HG02970 (cell line): ENCODE measurements around the gene ENDOG.
"Not testable (repeated sequence)": the region's sequence is repeated elsewhere in the genome, so short reads cannot be mapped to it uniquely, and the experiment has no call there.

Experiments used
- ATAC-seq: cut with Tn5 transposase; IDR thresholded peaks from one replicate; pipeline ENCODE4 v1.9.1; 2021; ENCODE audit warnings: mild to moderate bottlenecking, moderate library complexity, moderate number of reproducible peaks; ENCODE audit not compliant: unreplicated experiment, low FRiP score

Gene ENDOG

GRCh38 chr9:128828267-128828666 is 10.0 kb downstream of the ENDOG start:
- no peak for ATAC-seq

GRCh38 chr9:128828719-128829452 is 10.6 kb downstream of the ENDOG start:
- ATAC-seq = no peak

- ATAC-seq = peak; percentile 96
Measured at GRCh38 chr9:128829477-128830251, 11.4 kb downstream of the ENDOG start, which contains the start of gene SPOUT1. Gene SPOUT1, minus strand, starts transcription at chr9:128829794. Its CDS starts 14 bp downstream, at chr9:128829780.

GRCh38 chr9:128833696-128834095 is 15.4 kb downstream of the ENDOG start:
- no peak for ATAC-seq

- ATAC-seq = no peak
Measured at GRCh38 chr9:128835246-128836210, 17.2 kb downstream of the ENDOG start.

- ATAC-seq = no peak
Measured at GRCh38 chr9:128836509-128837145, 18.3 kb downstream of the ENDOG start.

GRCh38 chr9:128838338-128838737 is 20.0 kb downstream of the ENDOG start:
- no peak for ATAC-seq

GRCh38 chr9:128840524-128840923 is 22.2 kb downstream of the ENDOG start:
- ATAC-seq = no peak

GRCh38 chr9:128841694-128842492 is 23.6 kb downstream of the ENDOG start:
- ATAC-seq = no peak

GRCh38 chr9:128843171-128843570 is 24.9 kb downstream of the ENDOG start:
- not testable (repeated sequence) for ATAC-seq

GRCh38 chr9:128845186-128845931 is 27.1 kb downstream of the ENDOG start:
- ATAC-seq = no peak

- no peak for ATAC-seq
Measured at GRCh38 chr9:128846680-128847030, 28.4 kb downstream of the ENDOG start.

- ATAC-seq = no peak
Measured at GRCh38 chr9:128847803-128848202, 29.5 kb downstream of the ENDOG start.

GRCh38 chr9:128851024-128851423 is 32.7 kb downstream of the ENDOG start:
- ATAC-seq = not testable (repeated sequence)

GRCh38 chr9:128851779-128852600 is 33.7 kb downstream of the ENDOG start:
- not testable (repeated sequence) for ATAC-seq

- not testable (repeated sequence) for ATAC-seq
Measured at GRCh38 chr9:128852646-128853045, 34.3 kb downstream of the ENDOG start.

GRCh38 chr9:128854454-128854853 is 36.2 kb downstream of the ENDOG start:
- not testable (repeated sequence) for ATAC-seq

GRCh38 chr9:128858476-128858875 is 40.2 kb downstream of the ENDOG start:
- not testable (repeated sequence) for ATAC-seq
